RWPE2 (cell line): Measurements from ENCODE around the gene NEK6.

Experiments used
- ATAC-seq: fragments of 200-7000 bp; cut with Tn5 transposase; 3 replicates; pipeline ENCODE4 v1.9.1; 2021; ENCODE audit warnings: low read depth
- DNase-seq: peaks from one replicate; pipeline ENCODE4 v3.0.0-alpha.2; 2020; ENCODE audit warnings: low spot score
- H3K27ac ChIP-seq: fragments of 450-650 bp; 2 replicates; pipeline ENCODE4 v1.5.1; 2017; ENCODE audit warnings: mild to moderate bottlenecking; ENCODE audit not compliant: poor library complexity, severe bottlenecking
- H3K27me3 ChIP-seq: fragments of 250-450 bp; sonication (Bioruptor Pico); 2 replicates; pipeline ENCODE4 v1.5.1; 2021; ENCODE audit warnings: mild to moderate bottlenecking, moderate library complexity; ENCODE audit not compliant: insufficient read depth, poor library complexity, severe bottlenecking
- H3K36me3 ChIP-seq: fragments of 250-450 bp; sonication (Bioruptor Pico); 2 replicates; pipeline ENCODE4 v1.5.1; 2020; ENCODE audit warnings: low read depth, mild to moderate bottlenecking, moderate library complexity
- H3K4me1 ChIP-seq: fragments of 250-450 bp; sonication (Bioruptor Pico); 2 replicates; pipeline ENCODE4 v1.5.1; 2021; ENCODE audit warnings: mild to moderate bottlenecking, moderate library complexity; ENCODE audit not compliant: insufficient read depth, poor library complexity, severe bottlenecking
- H3K4me3 ChIP-seq: fragments of 250-450 bp; sonication (Bioruptor Pico); 2 replicates; pipeline ENCODE4 v1.5.1; 2021; ENCODE audit warnings: mild to moderate bottlenecking, moderate library complexity; ENCODE audit not compliant: severe bottlenecking
- H3K9me3 ChIP-seq: fragments of 250-450 bp; sonication (Bioruptor Pico); 2 replicates; pipeline ENCODE4 v1.5.1; 2021; ENCODE audit warnings: mild to moderate bottlenecking, moderate library complexity; ENCODE audit not compliant: severe bottlenecking
- TF ChIP-seq, protein P1 (sequence below): fragments of 450-650 bp; IDR thresholded peaks from one replicate; pipeline ENCODE4 v1.5.1; 2017; ENCODE audit warnings: mild to moderate bottlenecking, moderate library complexity; ENCODE audit not compliant: poor library complexity, severe bottlenecking

Gene NEK6

DNA sequence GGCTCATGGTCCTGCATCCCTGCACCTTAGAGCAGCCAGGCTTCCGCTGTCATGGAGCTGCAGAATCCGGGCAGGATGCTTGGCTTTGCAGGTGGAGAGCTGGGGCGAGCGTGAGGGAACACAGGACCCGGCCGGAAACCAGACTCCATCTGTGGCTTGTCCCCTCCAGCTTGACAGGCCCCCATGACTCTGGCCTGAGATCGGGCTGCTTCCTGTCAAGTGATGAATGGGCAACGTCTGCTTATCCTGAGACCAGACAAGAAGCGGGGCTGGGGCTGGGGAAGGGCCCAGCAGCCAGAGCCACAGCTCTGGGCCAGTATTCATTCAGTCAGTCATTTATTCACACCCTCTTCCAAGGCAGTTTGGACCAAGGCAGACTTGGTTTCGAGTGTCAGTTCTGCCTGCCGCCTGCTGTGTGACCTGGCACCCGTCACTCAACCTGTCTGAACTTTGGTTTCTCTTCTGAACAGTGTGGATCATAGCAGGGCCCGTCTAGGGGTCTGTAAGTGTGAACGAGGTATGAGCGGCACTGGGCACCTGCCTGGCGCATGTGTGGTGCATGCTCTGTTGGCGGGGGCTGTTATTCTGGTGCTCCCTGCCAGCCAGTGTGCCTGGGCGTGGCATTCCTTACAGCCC is 37.5 kb downstream of the NEK6 start:
- no peak for DNase-seq
- Histone ChIP-seq H3K4me1 (peaks cover 64% of the 10 kb centered on the region), H3K9me3 (no peaks in the 10 kb centered on the region), H3K4me3 (no peak overlapping the region), H3K27ac (peak overlapping the region; percentile 80), H3K36me3 (peaks cover 11% of the 10 kb centered on the region), H3K27me3 (no peaks in the 10 kb centered on the region)
- TF ChIP-seq, protein P1, sequence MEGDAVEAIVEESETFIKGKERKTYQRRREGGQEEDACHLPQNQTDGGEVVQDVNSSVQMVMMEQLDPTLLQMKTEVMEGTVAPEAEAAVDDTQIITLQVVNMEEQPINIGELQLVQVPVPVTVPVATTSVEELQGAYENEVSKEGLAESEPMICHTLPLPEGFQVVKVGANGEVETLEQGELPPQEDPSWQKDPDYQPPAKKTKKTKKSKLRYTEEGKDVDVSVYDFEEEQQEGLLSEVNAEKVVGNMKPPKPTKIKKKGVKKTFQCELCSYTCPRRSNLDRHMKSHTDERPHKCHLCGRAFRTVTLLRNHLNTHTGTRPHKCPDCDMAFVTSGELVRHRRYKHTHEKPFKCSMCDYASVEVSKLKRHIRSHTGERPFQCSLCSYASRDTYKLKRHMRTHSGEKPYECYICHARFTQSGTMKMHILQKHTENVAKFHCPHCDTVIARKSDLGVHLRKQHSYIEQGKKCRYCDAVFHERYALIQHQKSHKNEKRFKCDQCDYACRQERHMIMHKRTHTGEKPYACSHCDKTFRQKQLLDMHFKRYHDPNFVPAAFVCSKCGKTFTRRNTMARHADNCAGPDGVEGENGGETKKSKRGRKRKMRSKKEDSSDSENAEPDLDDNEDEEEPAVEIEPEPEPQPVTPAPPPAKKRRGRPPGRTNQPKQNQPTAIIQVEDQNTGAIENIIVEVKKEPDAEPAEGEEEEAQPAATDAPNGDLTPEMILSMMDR = no peak
- ATAC-seq = no peak

DNA sequence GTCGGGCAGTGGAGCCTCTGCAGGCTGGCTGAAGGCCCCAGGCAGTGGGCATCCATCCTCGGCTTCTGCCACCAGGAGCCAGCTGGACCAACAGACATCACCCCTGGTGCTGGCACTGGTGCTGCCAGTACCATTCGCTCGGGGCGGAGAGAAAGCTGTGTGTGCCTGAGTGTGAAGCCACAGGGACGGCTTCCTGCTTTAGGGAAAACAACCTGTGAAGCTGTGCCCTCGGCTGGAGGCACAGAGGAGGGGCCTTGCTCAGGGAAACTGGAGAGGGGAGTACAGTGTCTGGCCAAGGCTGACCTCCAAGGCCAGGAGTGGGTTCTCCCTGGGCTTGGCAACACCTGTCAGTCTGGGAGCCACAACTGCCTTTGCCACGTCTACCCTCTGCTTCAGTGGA is 38.3 kb downstream of the NEK6 start:
- H3K36me3 ChIP-seq = peaks cover 6% of the 10 kb centered on the region
- TF ChIP-seq, protein P1 = no peak
- no peaks in the 10 kb centered on the region for H3K9me3 ChIP-seq
- H3K4me3 ChIP-seq = no peak overlapping the region
- ATAC-seq (no peak), DNase-seq (no peak)
- H3K27me3 ChIP-seq = no peaks in the 10 kb centered on the region
- peak overlapping the region; percentile 80 for H3K27ac ChIP-seq
- H3K4me1 ChIP-seq = peaks cover 68% of the 10 kb centered on the region

DNA sequence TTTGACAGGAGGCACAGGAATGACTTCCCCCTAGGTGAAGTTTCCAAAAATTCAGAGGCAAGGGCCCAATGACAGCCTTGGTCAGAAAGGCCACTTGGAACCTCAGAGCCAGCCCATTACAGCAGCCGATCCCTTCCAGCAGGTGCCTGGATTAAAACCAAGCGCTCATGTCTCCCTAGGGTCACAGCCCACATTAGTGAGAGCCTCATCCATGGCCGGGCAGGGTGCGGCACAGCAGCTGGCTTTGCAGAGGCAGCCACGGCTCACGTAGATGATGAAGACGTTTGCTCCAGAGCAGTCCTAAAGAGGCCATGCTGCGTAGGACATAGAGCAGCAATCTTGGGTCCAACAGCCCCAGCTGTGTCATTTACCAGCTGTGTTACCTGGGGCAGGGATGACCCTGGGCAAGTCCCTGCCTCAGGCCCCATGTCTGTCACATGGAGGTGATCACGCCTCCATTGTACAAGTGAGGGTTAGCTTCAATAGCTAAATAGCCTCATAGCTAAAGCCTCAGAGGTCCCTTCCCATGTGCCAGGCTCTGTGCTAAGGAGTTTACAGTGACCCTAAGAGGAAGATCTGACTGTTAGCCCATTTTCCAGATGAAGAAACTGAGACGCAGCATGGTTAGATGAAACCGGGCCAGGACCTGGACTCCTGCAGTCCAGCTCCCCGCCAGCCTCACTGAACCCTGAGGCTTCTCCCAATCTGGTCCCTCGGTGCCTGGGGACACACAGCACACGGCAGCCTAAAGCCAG is 39.2 kb downstream of the NEK6 start:
- peaks cover 68% of the 10 kb centered on the region for H3K4me1 ChIP-seq
- peaks cover 10% of the 10 kb centered on the region for H3K36me3 ChIP-seq
- DNase-seq (no peak), ATAC-seq (no peak)
- H3K4me3 ChIP-seq = no peak overlapping the region
- peak overlapping the region; percentile 80 for H3K27ac ChIP-seq
- H3K27me3 ChIP-seq = no peaks in the 10 kb centered on the region
- TF ChIP-seq, protein P1 = no peak
- H3K9me3 ChIP-seq = no peaks in the 10 kb centered on the region

DNA sequence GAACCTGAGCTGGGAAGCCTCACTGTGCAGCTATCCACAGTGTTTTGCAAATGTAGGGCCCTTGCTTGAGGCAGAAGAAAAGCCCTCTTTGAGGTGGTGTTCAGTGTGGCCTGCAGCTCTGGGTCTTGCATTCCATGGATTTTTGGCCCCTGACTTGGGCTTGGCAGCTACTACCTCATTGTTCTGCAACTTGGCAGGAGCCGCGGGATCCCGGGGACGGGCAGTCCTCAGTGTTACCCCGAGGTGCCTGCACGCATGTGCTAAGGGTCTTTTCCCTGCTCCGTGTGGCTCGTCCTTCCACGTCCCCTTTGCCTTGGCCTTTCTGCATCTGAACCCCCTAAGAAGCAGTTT is 39.8 kb downstream of the NEK6 start:
- Histone ChIP-seq H3K27ac (peak overlapping the region; percentile 80), H3K36me3 (peaks cover 16% of the 10 kb centered on the region), H3K27me3 (no peaks in the 10 kb centered on the region), H3K4me1 (peaks cover 67% of the 10 kb centered on the region), H3K9me3 (no peaks in the 10 kb centered on the region), H3K4me3 (no peak overlapping the region)
- DNase-seq (peak; percentile 94), ATAC-seq (peak; percentile 84)
- TF ChIP-seq, protein P1 = no peak
